Large intestine (tissue), 3 donors: ENCODE measurements around the gene COPS6. TPM values are rescaled to one million over a fixed set of nuclear protein-coding genes. Genes with fewer than 3 reads are reported as not detected.
A peak's percentile ranks its signal among the peaks of the same experiment; 100 is the strongest.

Source experiments
- DNase-seq, 2 donors: peaks; one replicate each; pipeline versions ENCODE4 v3.0.0 to v3.0.0-alpha.2; 2013
- H3K27ac ChIP-seq: one replicate; pipeline ENCODE4 v1.5.1; 2013; ENCODE audit warnings: low read length
- H3K27me3 ChIP-seq: 2 replicates; pipeline ENCODE4 v1.6.1; 2013; ENCODE audit warnings: low read length; ENCODE audit not compliant: control insufficient read depth, insufficient read depth
- H3K36me3 ChIP-seq: 2 replicates; pipeline ENCODE4 v1.6.1; 2013; ENCODE audit warnings: low read length; ENCODE audit not compliant: control insufficient read depth, insufficient read depth
- H3K4me1 ChIP-seq: one replicate; pipeline ENCODE4 v1.6.1; 2013; ENCODE audit warnings: low read length; ENCODE audit not compliant: control insufficient read depth, insufficient read depth
- H3K4me3 ChIP-seq: one replicate; pipeline ENCODE4 v1.5.1; 2013; ENCODE audit warnings: low read length
- H3K9me3 ChIP-seq: one replicate; pipeline ENCODE4 v1.6.1; 2013; ENCODE audit warnings: mild to moderate bottlenecking, low read depth, low read length, moderate library complexity; ENCODE audit not compliant: control insufficient read depth
- WGBS: methylation state at CpG from one replicate; pipeline ENCODE4 v1.1.5; 2013; ENCODE audit warnings: low lambda C conversion rate; ENCODE audit not compliant: insufficient coverage; 5-methylcytosine and 5-hydroxymethylcytosine counted together
- polyA plus RNA-seq: library from polyadenylated mRNA; unstranded; fragments of 120-200 nt; gene quantifications from one replicate; pipeline ENCODE4 v1.2.1, GENCODE V29; 2013

Gene COPS6
- polyA plus RNA-seq, 1 donor: 94.0 TPM

- no peak for DNase-seq
- no peak overlapping the region for H3K27ac ChIP-seq
- no peaks in the 10 kb centered on the region for H3K9me3 ChIP-seq
- no peaks in the 10 kb centered on the region for H3K27me3 ChIP-seq
- no CpG with 5 or more reads among the region's 7 CpGs for WGBS
- no peak overlapping the region for H3K4me3 ChIP-seq
- H3K4me1 ChIP-seq: peaks cover 5% of the 10 kb centered on the region
- H3K36me3 ChIP-seq: peaks cover 39% of the 10 kb centered on the region
Observed at GRCh38 chr7:100115026-100115425, 26.3 kb downstream of the COPS6 start.

GRCh38 chr7:100118388-100119071 is 29.8 kb downstream of the COPS6 start:
- WGBS: 27% methylated on average over 3 of the region's 18 CpGs
- H3K27ac ChIP-seq: no peak overlapping the region
- no peak for DNase-seq
- H3K4me3 ChIP-seq: peak overlapping the region; percentile 76
- H3K4me1 ChIP-seq: peaks cover 12% of the 10 kb centered on the region
- no peaks in the 10 kb centered on the region for H3K27me3 ChIP-seq
- peaks cover 16% of the 10 kb centered on the region for H3K36me3 ChIP-seq
- H3K9me3 ChIP-seq: no peaks in the 10 kb centered on the region

GRCh38 chr7:100119072-100119969 is 30.6 kb downstream of the COPS6 start, which contains the start of the genes CNPY4 and TAF6:
Gene CNPY4 (plus strand): TSS chr7:100119634. CDS start chr7:100119745, 111 bp downstream.
Gene TAF6 (minus strand): TSS chr7:100119358. CDS start chr7:100114209, 5,149 bp downstream.
- Histone ChIP-seq H3K36me3 (peaks cover 9% of the 10 kb centered on the region), H3K9me3 (no peaks in the 10 kb centered on the region), H3K4me3 (peak within 1 kb of the TSS; percentile 76), H3K27me3 (no peaks in the 10 kb centered on the region), H3K27ac (peak within 1 kb of the TSS; percentile 54), H3K4me1 (peaks cover 15% of the 10 kb centered on the region)
- 0% methylated on average over 1 of the region's 49 CpGs for WGBS
- DNase-seq: peak; percentile 92 to 93

GRCh38 chr7:100119970-100120732 is 31.4 kb downstream of the COPS6 start:
- DNase-seq: peak in 1 of 2 donors; percentile 51
- H3K4me1 ChIP-seq: peaks cover 24% of the 10 kb centered on the region

GRCh38 chr7:100120733-100121036 is 31.9 kb downstream of the COPS6 start:
- DNase-seq: no peak
- no peak overlapping the region for H3K4me3 ChIP-seq
- WGBS: no CpG with 5 or more reads among the region's 1 CpG
- H3K27ac ChIP-seq: no peak overlapping the region
- H3K36me3 ChIP-seq: peaks cover 9% of the 10 kb centered on the region
- H3K4me1 ChIP-seq: peaks cover 29% of the 10 kb centered on the region
- no peaks in the 10 kb centered on the region for H3K27me3 ChIP-seq
- H3K9me3 ChIP-seq: no peaks in the 10 kb centered on the region

More at GRCh38 chr7:100119970-100120732, 31.4 kb downstream of the COPS6 start:
- Histone ChIP-seq H3K27me3 (no peaks in the 10 kb centered on the region), H3K36me3 (peaks cover 9% of the 10 kb centered on the region), H3K27ac (peak overlapping the region; percentile 54), H3K9me3 (no peaks in the 10 kb centered on the region), H3K4me3 (peak overlapping the region; percentile 76)
- WGBS: 38% methylated on average over 5 of the region's 19 CpGs

GRCh38 chr7:100122067-100122466 is 33.3 kb downstream of the COPS6 start:
- no peak for DNase-seq
- no peak overlapping the region for H3K27ac ChIP-seq
- no peaks in the 10 kb centered on the region for H3K27me3 ChIP-seq
- no CpG with 5 or more reads among the region's 13 CpGs for WGBS
- H3K9me3 ChIP-seq: no peaks in the 10 kb centered on the region
- peaks cover 30% of the 10 kb centered on the region for H3K4me1 ChIP-seq
- H3K4me3 ChIP-seq: no peak overlapping the region
- H3K36me3 ChIP-seq: peaks cover 4% of the 10 kb centered on the region

- Histone ChIP-seq H3K9me3 (no peaks in the 10 kb centered on the region), H3K27me3 (no peaks in the 10 kb centered on the region), H3K4me3 (no peak overlapping the region), H3K36me3 (peaks cover 4% of the 10 kb centered on the region), H3K4me1 (peaks cover 30% of the 10 kb centered on the region), H3K27ac (no peak overlapping the region)
- no peak for DNase-seq
- no CpG with 5 or more reads among the region's 1 CpG for WGBS
Observed at GRCh38 chr7:100122568-100122967, 33.8 kb downstream of the COPS6 start.

- Histone ChIP-seq H3K27me3 (no peaks in the 10 kb centered on the region), H3K36me3 (peaks cover 4% of the 10 kb centered on the region), H3K27ac (peak overlapping the region; percentile 62), H3K4me1 (peaks cover 41% of the 10 kb centered on the region), H3K4me3 (no peak overlapping the region), H3K9me3 (no peaks in the 10 kb centered on the region)
- peak in 1 of 2 donors; percentile 40 for DNase-seq
- WGBS: no CpG with 5 or more reads among the region's 4 CpGs
Observed at GRCh38 chr7:100124301-100125230, 35.8 kb downstream of the COPS6 start.

- peaks cover 4% of the 10 kb centered on the region for H3K36me3 ChIP-seq
- no peaks in the 10 kb centered on the region for H3K27me3 ChIP-seq
- H3K4me1 ChIP-seq: peaks cover 36% of the 10 kb centered on the region
- H3K27ac ChIP-seq: peak overlapping the region; percentile 99
- no CpG with 5 or more reads among the region's 29 CpGs for WGBS
- H3K9me3 ChIP-seq: no peaks in the 10 kb centered on the region
- peak overlapping the region; percentile 76 for H3K4me3 ChIP-seq
- no peak for DNase-seq
Observed at GRCh38 chr7:100126239-100126930, 37.6 kb downstream of the COPS6 start.
